K562 (cell line): Measurements from ENCODE around the gene THAP4. TPM values are rescaled to one million over a fixed set of nuclear protein-coding genes. Genes with fewer than 3 reads are reported as not detected.
A peak's percentile ranks its signal among the peaks of the same experiment; 100 is the strongest.

Experiments
- DIDO1 ChIP-seq: fragments of 450-650 bp; IDR thresholded peaks from 2 replicates; pipeline ENCODE4 v1.6.1; 2016; ENCODE audit warnings: low read depth, missing biosample characterization, missing genetic modification characterization
- PCBP2 ChIP-seq: fragments of 200-400 bp; formaldehyde crosslinking; IDR thresholded peaks from 2 replicates; pipeline ENCODE4 v1.6.1; 2018; ENCODE audit warnings: low read length, low read depth, mild to moderate bottlenecking, moderate library complexity; ENCODE audit not compliant: poor library complexity, severe bottlenecking
- RCOR1 ChIP-seq, 2 experiments: IDR thresholded peaks; 2 replicates each; pipeline ENCODE4 v1.6.1; 2012; ENCODE audit warnings: low read depth in 2 of 2, low read length in 2 of 2, borderline replicate concordance in 1 of 2, improper control_type of control experiment in 1 of 2
- STAG1 ChIP-seq: sonication (generic); formaldehyde crosslinking; IDR thresholded peaks from 2 replicates; pipeline ENCODE4 v1.5.0; 2020; ENCODE audit warnings: missing genetic modification reagents, borderline replicate concordance
- TAF1 ChIP-seq: IDR thresholded peaks from 2 replicates; pipeline ENCODE4 v1.6.1; 2011; ENCODE audit warnings: mild to moderate bottlenecking, low read length, moderate library complexity; ENCODE audit not compliant: insufficient read depth, control insufficient read depth, severe bottlenecking; ENCODE audit errors: extremely low read depth
- TEAD4 ChIP-seq, 2 experiments: sonication (generic) in 1 of 2; formaldehyde crosslinking in 1 of 2; IDR thresholded peaks; 2 replicates each; pipeline versions ENCODE4 v1.6.1 to v1.8.0; 2012 to 2022; ENCODE audit warnings: borderline replicate concordance in 1 of 2, inconsistent platforms in 1 of 2, low read length in 1 of 2, mild to moderate bottlenecking in 1 of 2, missing genetic modification reagents in 1 of 2
- ZNF384 ChIP-seq: IDR thresholded peaks from 2 replicates; pipeline ENCODE4 v1.6.1; 2012; ENCODE audit warnings: low read depth, low read length, improper control_type of control experiment
- ZNF431 ChIP-seq: sonication (generic); formaldehyde crosslinking; IDR thresholded peaks from 2 replicates; pipeline ENCODE4 v1.8.0; 2022; ENCODE audit warnings: mild to moderate bottlenecking, missing genetic modification reagents
- polyA plus RNA-seq, 8 experiments: library from polyadenylated mRNA; depleted of rRNA in 4 of 8; stranded (reverse) in 5 of 8; unstranded in 3 of 8; fragments of >200 nt; fragmentation: Nextera tagmentation in 2 of 8; fragmentation: Illumina TruSeq in 1 of 8; extraction: Ambion mirVana in 2 of 8; extraction: Trizol in 1 of 8; gene quantifications; 2 replicates each; pipeline versions ENCODE4 v1.2.1 to v1.2.3, GENCODE V29; 2011 to 2014; ENCODE audit warnings: inconsistent platforms in 1 of 8, missing spikeins in 1 of 8
- total RNA-seq, 7 experiments: library from RNA; depleted of rRNA in 6 of 7; stranded (reverse); fragments of >200 nt in 6 of 7; fragmentation: Illumina TruSeq in 2 of 7; extraction: Trizol in 2 of 7; gene quantifications; 2 replicates each; pipeline versions ENCODE4 v1.2.1 to v1.2.3, GENCODE V29; 2011 to 2021; ENCODE audit warnings: low replicate concordance in 1 of 7
- TF ChIP-seq, protein P1 (sequence below): sonication (generic); formaldehyde crosslinking; IDR thresholded peaks from 2 replicates; pipeline ENCODE4 v1.9.0; 2022; ENCODE audit warnings: mild to moderate bottlenecking, missing genetic modification reagents
- TF ChIP-seq, protein P2 (sequence below): sonication (generic); formaldehyde crosslinking; IDR thresholded peaks from 2 replicates; pipeline ENCODE4 v1.8.0; 2022; ENCODE audit warnings: missing genetic modification reagents, mild to moderate bottlenecking, borderline replicate concordance
- TF ChIP-seq, protein P3 (sequence below): fragments of 250-450 bp; sonication (Bioruptor Pico); IDR thresholded peaks from 2 replicates; pipeline ENCODE4 v1.4.0; 2020; ENCODE audit warnings: mild to moderate bottlenecking, moderate library complexity, borderline replicate concordance
- TF ChIP-seq, protein P4 (sequence below): fragments of 450-650 bp; IDR thresholded peaks from 2 replicates; pipeline ENCODE4 v1.6.1; 2016; ENCODE audit warnings: borderline replicate concordance
- TF ChIP-seq, protein P5 (sequence below): fragments of 450-650 bp; conservative IDR thresholded peaks from 2 replicates; pipeline ENCODE4 v1.6.1; 2016; ENCODE audit warnings: missing genetic modification characterization, low read depth, mild to moderate bottlenecking, missing compliant biosample characterization, moderate library complexity
- TF ChIP-seq, protein P6 (sequence below): fragments of 200-800 bp; sonication (Bioruptor generic); IDR thresholded peaks from 2 replicates; pipeline ENCODE4 v1.6.1; 2017; ENCODE audit warnings: missing genetic modification characterization, missing compliant biosample characterization

THAP4 gene
- total and polyA plus RNA-seq, 9 of the 15 experiments (the other 6 are each of a cell fraction or from before 2014, with no cell fraction given) = 8.6 to 60.9 (median 43.9) TPM

DNA sequence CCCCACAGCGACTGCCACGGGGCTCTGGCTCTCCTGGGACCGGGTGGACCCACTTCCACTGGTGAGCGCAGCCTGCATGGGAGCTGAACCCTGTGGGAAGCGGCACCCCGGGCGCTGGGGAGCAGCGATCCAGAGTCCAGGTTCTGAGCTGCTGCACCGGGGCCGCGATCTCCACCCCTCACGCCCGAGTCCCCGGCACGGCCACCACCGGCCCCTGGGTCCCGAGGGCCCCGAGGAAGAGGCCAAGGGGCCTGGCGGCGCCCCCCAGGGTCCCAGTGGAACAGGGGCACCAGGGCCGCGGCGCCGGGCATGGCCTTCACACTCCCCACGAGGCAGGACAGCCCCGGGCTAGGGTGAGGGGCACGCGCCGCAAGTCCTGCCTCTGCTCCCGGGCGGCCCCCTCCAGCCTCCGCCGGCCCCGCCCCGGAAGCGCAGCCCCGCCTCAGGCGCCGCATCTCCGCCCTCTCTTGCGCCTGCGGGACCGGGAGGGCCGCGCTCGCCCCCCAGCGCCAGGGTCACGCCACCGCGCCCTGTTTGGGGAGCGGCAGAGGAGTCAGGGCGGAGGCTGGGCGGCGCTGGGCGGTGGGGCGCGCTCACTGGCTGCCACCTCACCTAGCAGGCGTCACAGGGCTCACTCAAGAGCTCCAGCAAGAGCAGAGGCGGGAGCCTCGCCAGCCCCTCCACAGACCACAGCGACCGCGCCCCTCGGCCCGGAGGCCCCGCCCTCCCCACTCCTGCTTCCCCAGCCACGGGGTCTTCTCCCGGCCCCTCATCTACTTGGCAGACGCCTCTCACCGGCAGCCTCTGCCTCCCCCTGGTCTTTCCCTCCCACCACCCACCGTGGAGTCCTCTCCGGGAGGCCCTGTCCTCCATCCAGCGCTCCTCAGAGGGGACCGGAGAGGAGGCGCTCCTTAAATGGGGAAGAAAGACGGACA is 26.8 kb downstream of the THAP4 start (continued):
- TF ChIP-seq, protein P1, sequence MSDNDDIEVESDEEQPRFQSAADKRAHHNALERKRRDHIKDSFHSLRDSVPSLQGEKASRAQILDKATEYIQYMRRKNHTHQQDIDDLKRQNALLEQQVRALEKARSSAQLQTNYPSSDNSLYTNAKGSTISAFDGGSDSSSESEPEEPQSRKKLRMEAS = peak; percentile 15; the same call in 1 of the 2 replicates
- TF ChIP-seq, protein P2, sequence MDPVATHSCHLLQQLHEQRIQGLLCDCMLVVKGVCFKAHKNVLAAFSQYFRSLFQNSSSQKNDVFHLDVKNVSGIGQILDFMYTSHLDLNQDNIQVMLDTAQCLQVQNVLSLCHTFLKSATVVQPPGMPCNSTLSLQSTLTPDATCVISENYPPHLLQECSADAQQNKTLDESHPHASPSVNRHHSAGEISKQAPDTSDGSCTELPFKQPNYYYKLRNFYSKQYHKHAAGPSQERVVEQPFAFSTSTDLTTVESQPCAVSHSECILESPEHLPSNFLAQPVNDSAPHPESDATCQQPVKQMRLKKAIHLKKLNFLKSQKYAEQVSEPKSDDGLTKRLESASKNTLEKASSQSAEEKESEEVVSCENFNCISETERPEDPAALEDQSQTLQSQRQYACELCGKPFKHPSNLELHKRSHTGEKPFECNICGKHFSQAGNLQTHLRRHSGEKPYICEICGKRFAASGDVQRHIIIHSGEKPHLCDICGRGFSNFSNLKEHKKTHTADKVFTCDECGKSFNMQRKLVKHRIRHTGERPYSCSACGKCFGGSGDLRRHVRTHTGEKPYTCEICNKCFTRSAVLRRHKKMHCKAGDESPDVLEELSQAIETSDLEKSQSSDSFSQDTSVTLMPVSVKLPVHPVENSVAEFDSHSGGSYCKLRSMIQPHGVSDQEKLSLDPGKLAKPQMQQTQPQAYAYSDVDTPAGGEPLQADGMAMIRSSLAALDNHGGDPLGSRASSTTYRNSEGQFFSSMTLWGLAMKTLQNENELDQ (CRISPR knock-in tag) = no peak
- no peak for TF ChIP-seq ZNF431 (CRISPR knock-in tag)
- peak; percentile 57 for TF ChIP-seq STAG1 (CRISPR knock-in tag)
- TF ChIP-seq, protein P3, sequence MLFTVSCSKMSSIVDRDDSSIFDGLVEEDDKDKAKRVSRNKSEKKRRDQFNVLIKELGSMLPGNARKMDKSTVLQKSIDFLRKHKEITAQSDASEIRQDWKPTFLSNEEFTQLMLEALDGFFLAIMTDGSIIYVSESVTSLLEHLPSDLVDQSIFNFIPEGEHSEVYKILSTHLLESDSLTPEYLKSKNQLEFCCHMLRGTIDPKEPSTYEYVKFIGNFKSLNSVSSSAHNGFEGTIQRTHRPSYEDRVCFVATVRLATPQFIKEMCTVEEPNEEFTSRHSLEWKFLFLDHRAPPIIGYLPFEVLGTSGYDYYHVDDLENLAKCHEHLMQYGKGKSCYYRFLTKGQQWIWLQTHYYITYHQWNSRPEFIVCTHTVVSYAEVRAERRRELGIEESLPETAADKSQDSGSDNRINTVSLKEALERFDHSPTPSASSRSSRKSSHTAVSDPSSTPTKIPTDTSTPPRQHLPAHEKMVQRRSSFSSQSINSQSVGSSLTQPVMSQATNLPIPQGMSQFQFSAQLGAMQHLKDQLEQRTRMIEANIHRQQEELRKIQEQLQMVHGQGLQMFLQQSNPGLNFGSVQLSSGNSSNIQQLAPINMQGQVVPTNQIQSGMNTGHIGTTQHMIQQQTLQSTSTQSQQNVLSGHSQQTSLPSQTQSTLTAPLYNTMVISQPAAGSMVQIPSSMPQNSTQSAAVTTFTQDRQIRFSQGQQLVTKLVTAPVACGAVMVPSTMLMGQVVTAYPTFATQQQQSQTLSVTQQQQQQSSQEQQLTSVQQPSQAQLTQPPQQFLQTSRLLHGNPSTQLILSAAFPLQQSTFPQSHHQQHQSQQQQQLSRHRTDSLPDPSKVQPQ (CRISPR knock-in tag) = no peak
- TF ChIP-seq PCBP2 = no peak
- TF ChIP-seq TAF1 = peak; percentile 31
- TF ChIP-seq, protein P4, sequence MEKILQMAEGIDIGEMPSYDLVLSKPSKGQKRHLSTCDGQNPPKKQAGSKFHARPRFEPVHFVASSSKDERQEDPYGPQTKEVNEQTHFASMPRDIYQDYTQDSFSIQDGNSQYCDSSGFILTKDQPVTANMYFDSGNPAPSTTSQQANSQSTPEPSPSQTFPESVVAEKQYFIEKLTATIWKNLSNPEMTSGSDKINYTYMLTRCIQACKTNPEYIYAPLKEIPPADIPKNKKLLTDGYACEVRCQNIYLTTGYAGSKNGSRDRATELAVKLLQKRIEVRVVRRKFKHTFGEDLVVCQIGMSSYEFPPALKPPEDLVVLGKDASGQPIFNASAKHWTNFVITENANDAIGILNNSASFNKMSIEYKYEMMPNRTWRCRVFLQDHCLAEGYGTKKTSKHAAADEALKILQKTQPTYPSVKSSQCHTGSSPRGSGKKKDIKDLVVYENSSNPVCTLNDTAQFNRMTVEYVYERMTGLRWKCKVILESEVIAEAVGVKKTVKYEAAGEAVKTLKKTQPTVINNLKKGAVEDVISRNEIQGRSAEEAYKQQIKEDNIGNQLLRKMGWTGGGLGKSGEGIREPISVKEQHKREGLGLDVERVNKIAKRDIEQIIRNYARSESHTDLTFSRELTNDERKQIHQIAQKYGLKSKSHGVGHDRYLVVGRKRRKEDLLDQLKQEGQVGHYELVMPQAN = no peak
- TF ChIP-seq, protein P5, sequence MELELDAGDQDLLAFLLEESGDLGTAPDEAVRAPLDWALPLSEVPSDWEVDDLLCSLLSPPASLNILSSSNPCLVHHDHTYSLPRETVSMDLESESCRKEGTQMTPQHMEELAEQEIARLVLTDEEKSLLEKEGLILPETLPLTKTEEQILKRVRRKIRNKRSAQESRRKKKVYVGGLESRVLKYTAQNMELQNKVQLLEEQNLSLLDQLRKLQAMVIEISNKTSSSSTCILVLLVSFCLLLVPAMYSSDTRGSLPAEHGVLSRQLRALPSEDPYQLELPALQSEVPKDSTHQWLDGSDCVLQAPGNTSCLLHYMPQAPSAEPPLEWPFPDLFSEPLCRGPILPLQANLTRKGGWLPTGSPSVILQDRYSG (tag) = no peak
- TF ChIP-seq TEAD4 (IDR thresholded peaks at IDR 0.05; ENCODE audit: low read length) = no peak
- no peak for TF ChIP-seq TEAD4 (CRISPR knock-in tag; IDR thresholded peaks at IDR 0.05; ENCODE audit: borderline replicate concordance)
- no peak for TF ChIP-seq DIDO1 (tag)
- TF ChIP-seq, protein P6, sequence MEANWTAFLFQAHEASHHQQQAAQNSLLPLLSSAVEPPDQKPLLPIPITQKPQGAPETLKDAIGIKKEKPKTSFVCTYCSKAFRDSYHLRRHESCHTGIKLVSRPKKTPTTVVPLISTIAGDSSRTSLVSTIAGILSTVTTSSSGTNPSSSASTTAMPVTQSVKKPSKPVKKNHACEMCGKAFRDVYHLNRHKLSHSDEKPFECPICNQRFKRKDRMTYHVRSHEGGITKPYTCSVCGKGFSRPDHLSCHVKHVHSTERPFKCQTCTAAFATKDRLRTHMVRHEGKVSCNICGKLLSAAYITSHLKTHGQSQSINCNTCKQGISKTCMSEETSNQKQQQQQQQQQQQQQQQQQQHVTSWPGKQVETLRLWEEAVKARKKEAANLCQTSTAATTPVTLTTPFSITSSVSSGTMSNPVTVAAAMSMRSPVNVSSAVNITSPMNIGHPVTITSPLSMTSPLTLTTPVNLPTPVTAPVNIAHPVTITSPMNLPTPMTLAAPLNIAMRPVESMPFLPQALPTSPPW (CRISPR knock-in tag) = peak; percentile 74
- peak in 1 of 2 experiments; percentile 34; a peak in 1 of 4 replicates for TF ChIP-seq RCOR1 (IDR thresholded peaks at IDR 0.05; ENCODE audit: borderline replicate concordance in 1 of 2, low read depth in 2 of 2, low read length in 2 of 2)
- no peak for TF ChIP-seq ZNF384
